Natural killer cell (primary cell): ENCODE data around the gene DARS2. TPM values are rescaled to one million over a fixed set of nuclear protein-coding genes. Genes with fewer than 3 reads are reported as not detected.

ENCODE experiments used
- ATAC-seq, 3 donors: fragments of 150-1000 bp in 2 of 3; fragments of 200-7000 bp in 1 of 3; cut with Tn5 transposase; 1 replicate in 1 of 3; 2 replicates in 2 of 3; pipeline ENCODE4 v1.10.0; 2021; ENCODE audit warnings: mild to moderate bottlenecking in 2 of 3, moderate library complexity in 2 of 3
- DNase-seq, 2 donors: peaks; one replicate each; pipeline versions ENCODE4 v3.0.0 to v3.0.0-alpha.2; 2013 to 2021; ENCODE audit warnings: mixed read lengths in 1 of 2
- H3K27ac ChIP-seq: one replicate; pipeline ENCODE4 v1.5.1; 2013; ENCODE audit warnings: mild to moderate bottlenecking, low read length
- H3K27me3 ChIP-seq: one replicate; pipeline ENCODE4 v1.6.1; 2013; ENCODE audit warnings: low read length; ENCODE audit not compliant: control insufficient read depth, insufficient read depth
- H3K36me3 ChIP-seq: one replicate; pipeline ENCODE4 v1.6.1; 2013; ENCODE audit warnings: low read length; ENCODE audit not compliant: control insufficient read depth, insufficient read depth
- H3K4me1 ChIP-seq: one replicate; pipeline ENCODE4 v1.6.1; 2013; ENCODE audit warnings: low read length; ENCODE audit not compliant: control insufficient read depth, insufficient read depth
- H3K4me3 ChIP-seq: one replicate; pipeline ENCODE4 v1.5.1; 2013; ENCODE audit warnings: low read length
- H3K9me3 ChIP-seq: one replicate; pipeline ENCODE4 v1.6.1; 2013; ENCODE audit warnings: low read length; ENCODE audit not compliant: control insufficient read depth, insufficient read depth
- H3K27ac Mint-ChIP-seq, 2 donors: one replicate each; pipeline ENCODE4 v1.8.0; 2022; ENCODE audit warnings: mild to moderate bottlenecking in 2 of 2, mixed read lengths in 2 of 2, moderate library complexity in 1 of 2
- H3K27me3 Mint-ChIP-seq, 2 donors: one replicate each; pipeline ENCODE4 v1.8.0; 2022; ENCODE audit warnings: low read depth in 2 of 2, mixed read lengths in 2 of 2
- H3K36me3 Mint-ChIP-seq: one replicate; pipeline ENCODE4 v1.8.0; 2022; ENCODE audit warnings: mixed read lengths
- H3K4me1 Mint-ChIP-seq, 2 donors: one replicate each; pipeline ENCODE4 v1.8.0; 2022; ENCODE audit warnings: mixed read lengths in 2 of 2
- H3K4me3 Mint-ChIP-seq: one replicate; pipeline ENCODE4 v1.8.0; 2022; ENCODE audit warnings: mild to moderate bottlenecking, moderate library complexity, mixed read lengths
- H3K9me3 Mint-ChIP-seq, 2 donors: one replicate each; pipeline ENCODE4 v1.8.0; 2022; ENCODE audit warnings: mixed read lengths in 2 of 2
- CTCF ChIP-seq: fragments of 200-600 bp; IDR thresholded peaks from one replicate; pipeline ENCODE4 v1.8.0; 2022; ENCODE audit warnings: antibody characterized with exemption
- WGBS: methylation state at CpG from one replicate; pipeline ENCODE4 v1.1.7; 2013; ENCODE audit warnings: missing lambda C conversion rate; ENCODE audit not compliant: insufficient coverage; 5-methylcytosine and 5-hydroxymethylcytosine counted together
- intact Hi-C: fragments of 100-400 bp; cut with micrococcal nuclease; formaldehyde crosslinking; loops from one replicate; pipeline ENCODE4 v1.14.2; 2022
- total RNA-seq, 4 donors: library from RNA; stranded (reverse); fragments of 120-200 nt in 1 of 4; gene quantifications; one replicate each; pipeline versions ENCODE4 v1.2.3 to v1.2.4, GENCODE V29; 2013 to 2022

The DARS2 gene
- total RNA-seq, 3 donors from 2014 or later (not counting 1 experiment from before 2014, with no cell fraction given) = 5.0 to 8.4 (median 5.8) TPM

- Histone ChIP-seq H3K9me3 (no peaks in the 10 kb centered on the region), H3K4me3 (no peak overlapping the region), H3K27me3 (no peaks in the 10 kb centered on the region), H3K36me3 (peaks cover 10% of the 10 kb centered on the region), H3K4me1 (no peaks in the 10 kb centered on the region), H3K27ac (no peak overlapping the region)
- ATAC-seq (no peak), DNase-seq (no peak)
- no peak overlapping the region for H3K4me3 Mint-ChIP-seq
- H3K27me3 Mint-ChIP-seq = no peaks in the 10 kb centered on the region
- intact Hi-C loops = no loop called here
- no peaks in the 10 kb centered on the region for H3K36me3 Mint-ChIP-seq
- no peaks in the 10 kb centered on the region for H3K9me3 Mint-ChIP-seq
- no peak for TF ChIP-seq CTCF
- peaks cover 31 to 35% of the 10 kb centered on the region in 2 donors for H3K4me1 Mint-ChIP-seq
- H3K27ac Mint-ChIP-seq = peak overlapping the region in 1 of 2 donors; percentile 0
- 60% methylated on average over 2 of the region's 2 CpGs for WGBS
These were observed 76.0 kb downstream of the DARS2 start for GRCh38 chr1:173900427-173900826.

GRCh38 chr1:173900992-173901391, 76.5 kb downstream of the DARS2 start:
- WGBS = 40% methylated on average over 2 of the region's 3 CpGs
- Mint-ChIP-seq H3K4me1 (peaks cover 26 to 35% of the 10 kb centered on the region in 2 donors), H3K27me3 (no peaks in the 10 kb centered on the region), H3K27ac (no peak overlapping the region), H3K4me3 (no peak overlapping the region), H3K9me3 (no peaks in the 10 kb centered on the region), H3K36me3 (no peaks in the 10 kb centered on the region)
- H3K9me3 ChIP-seq = no peaks in the 10 kb centered on the region
- no peak for TF ChIP-seq CTCF
- intact Hi-C loops = no loop called here
- no peaks in the 10 kb centered on the region for H3K27me3 ChIP-seq
- H3K27ac ChIP-seq = no peak overlapping the region
- H3K36me3 ChIP-seq = peaks cover 9% of the 10 kb centered on the region
- DNase-seq (no peak), ATAC-seq (no peak)
- H3K4me1 ChIP-seq = no peaks in the 10 kb centered on the region
- H3K4me3 ChIP-seq = no peak overlapping the region

- Mint-ChIP-seq H3K4me1 (peaks cover 20 to 21% of the 10 kb centered on the region in 2 donors), H3K36me3 (no peaks in the 10 kb centered on the region), H3K27ac (peak overlapping the region in 1 of 2 donors; percentile 18), H3K4me3 (no peak overlapping the region), H3K9me3 (no peaks in the 10 kb centered on the region), H3K27me3 (no peaks in the 10 kb centered on the region)
- no peak overlapping the region for H3K4me3 ChIP-seq
- WGBS = 92% methylated on average over 6 of the region's 6 CpGs
- H3K9me3 ChIP-seq = no peaks in the 10 kb centered on the region
- no peak overlapping the region for H3K27ac ChIP-seq
- TF ChIP-seq CTCF = no peak
- ATAC-seq (no peak), DNase-seq (no peak)
- intact Hi-C loops = no loop called here
- no peaks in the 10 kb centered on the region for H3K4me1 ChIP-seq
- peaks cover 7% of the 10 kb centered on the region for H3K36me3 ChIP-seq
- no peaks in the 10 kb centered on the region for H3K27me3 ChIP-seq
These were observed 79.5 kb downstream of the DARS2 start for GRCh38 chr1:173903827-173904531.

Other genes starting within 250 kb of the DARS2 start
- not detected for gene SLC9C2, start 221.6 kb upstream of the DARS2 start, total RNA-seq
- not detected for gene TEX50, start 189.3 kb upstream of the DARS2 start, total RNA-seq
- not detected for gene ANKRD45, start 154.8 kb upstream of the DARS2 start, total RNA-seq
- 10 to 100 TPM; 31.4 to 34.5 (median 33.1) TPM for gene KLHL20, start 109.7 kb upstream of the DARS2 start, total RNA-seq
- 10 to 100 TPM in 2 of 3 donors, 1 to 10 TPM in 1; 8.8 to 16.4 (median 10.0) TPM for gene CENPL, start 210 bp downstream of the DARS2 start, total RNA-seq
- gene GAS5, start 43.3 kb downstream of the DARS2 start, total RNA-seq = 100 to 1,000 TPM; 208 to 299 (median 214) TPM
- gene ZBTB37, start 43.7 kb downstream of the DARS2 start, total RNA-seq = 10 to 100 TPM; 38.2 to 47.3 (median 39.8) TPM
- gene SERPINC1, start 92.7 kb downstream of the DARS2 start, total RNA-seq = under 1 TPM in 2 of 3 donors, not detected in 1; 0.38 to 0.48 TPM
- gene RC3H1, start 197.7 kb downstream of the DARS2 start, total RNA-seq = 10 to 100 TPM; 67.8 to 82.1 (median 78.9) TPM